Activated naive CD8-positive, alpha-beta T cell (primary cell): ENCODE measurements around the gene CCDC66.
"Not testable (repeated sequence)": the region's sequence is repeated elsewhere in the genome, so short reads cannot be mapped to it uniquely, and the experiment has no call there.

Experiments
- H3K27ac Mint-ChIP-seq: one replicate; pipeline ENCODE4 v1.8.0; 2021; ENCODE audit warnings: mixed read lengths
- H3K27me3 Mint-ChIP-seq: one replicate; pipeline ENCODE4 v1.8.0; 2021; ENCODE audit warnings: mixed read lengths
- H3K36me3 Mint-ChIP-seq: one replicate; pipeline ENCODE4 v1.8.0; 2021; ENCODE audit warnings: mixed read lengths
- H3K4me1 Mint-ChIP-seq: one replicate; pipeline ENCODE4 v1.8.0; 2021; ENCODE audit warnings: low read depth, mixed read lengths
- H3K4me3 Mint-ChIP-seq: one replicate; pipeline ENCODE4 v1.8.0; 2021; ENCODE audit warnings: mild to moderate bottlenecking, mixed read lengths
- H3K9me3 Mint-ChIP-seq: one replicate; pipeline ENCODE4 v1.8.0; 2021; ENCODE audit warnings: low read depth, mixed read lengths

The CCDC66 gene

DNA sequence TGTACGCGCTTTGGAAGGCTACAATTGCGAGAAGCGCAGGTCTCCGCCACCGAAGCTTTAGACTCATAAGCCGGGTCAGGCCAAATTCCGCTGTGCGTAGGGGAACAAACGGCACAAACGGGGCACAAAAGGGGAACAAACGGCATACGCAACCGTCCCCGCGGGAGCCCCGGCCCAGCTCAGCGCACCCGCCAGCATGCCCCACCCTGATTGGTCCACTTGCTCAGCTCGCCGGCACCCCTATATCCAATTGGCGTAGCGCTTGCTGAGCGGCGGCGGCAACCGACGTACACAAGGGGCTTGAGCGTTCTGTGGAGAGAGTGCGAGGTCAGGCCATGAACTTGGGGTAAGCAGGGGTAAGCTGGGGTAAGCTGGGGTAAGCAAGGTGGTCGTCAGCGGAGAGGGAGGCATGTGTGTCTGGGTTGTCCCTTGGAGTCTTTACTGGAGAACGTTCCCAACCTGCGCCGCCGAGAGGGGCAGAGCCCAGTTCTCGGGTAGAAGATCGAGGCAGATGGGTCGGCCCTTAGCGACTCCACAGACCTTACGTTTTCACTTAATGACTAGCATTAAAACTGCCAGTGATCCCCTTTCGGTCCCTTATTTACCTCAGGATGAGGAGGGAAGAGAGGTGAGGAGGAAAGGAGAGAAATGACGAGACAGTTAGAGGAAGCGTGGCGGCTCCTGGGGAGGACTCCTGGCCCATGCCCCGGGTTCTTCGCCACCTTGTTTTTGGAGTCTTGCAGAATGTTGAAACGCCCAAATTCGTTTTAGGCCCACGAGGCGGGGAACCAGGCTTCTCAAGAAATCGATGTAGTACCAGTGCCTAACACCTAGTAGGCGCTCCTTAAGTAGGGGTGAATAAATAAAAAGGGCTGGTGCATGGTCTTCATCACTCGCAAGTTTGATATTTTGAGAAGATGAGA, at the start of gene CCDC66:
TSS of gene CCDC66 (plus strand) at position 268 of the 923 bp plus-strand sequence. CDS start at position 336, 68 bp downstream.
- Mint-ChIP-seq H3K4me3 (peak within 1 kb of the TSS; percentile 98), H3K9me3 (peaks cover 4% of the 10 kb centered on the region), H3K27ac (peak within 1 kb of the TSS; percentile 99), H3K27me3 (no peaks in the 10 kb centered on the region), H3K4me1 (peaks cover 34% of the 10 kb centered on the region), H3K36me3 (peaks cover 8% of the 10 kb centered on the region)

DNA sequence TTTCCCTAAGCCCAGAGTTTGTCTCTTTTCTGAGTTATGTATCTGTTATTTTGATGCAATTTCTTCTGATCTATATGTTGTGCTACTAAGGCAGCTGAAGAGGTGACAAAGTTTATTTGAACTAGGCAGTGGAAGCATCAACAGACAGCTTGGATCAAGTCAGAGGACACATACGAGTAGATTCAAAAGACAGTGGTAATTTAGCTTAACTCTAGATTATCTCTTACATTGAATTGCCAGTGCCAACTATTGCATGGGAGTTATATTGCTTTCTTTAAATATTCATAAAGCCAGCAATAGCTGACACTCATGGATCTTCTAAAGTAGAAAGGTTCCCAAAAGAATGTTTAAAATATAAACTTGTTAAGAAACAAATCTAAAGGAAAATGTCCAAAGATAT, 37.3 kb upstream of the CCDC66 start:
- H3K27ac Mint-ChIP-seq: no peak overlapping the region
- H3K4me3 Mint-ChIP-seq: no peak overlapping the region
- no peaks in the 10 kb centered on the region for H3K9me3 Mint-ChIP-seq
- peaks cover 12% of the 10 kb centered on the region for H3K27me3 Mint-ChIP-seq
- no peaks in the 10 kb centered on the region for H3K4me1 Mint-ChIP-seq
- H3K36me3 Mint-ChIP-seq: no peaks in the 10 kb centered on the region

DNA sequence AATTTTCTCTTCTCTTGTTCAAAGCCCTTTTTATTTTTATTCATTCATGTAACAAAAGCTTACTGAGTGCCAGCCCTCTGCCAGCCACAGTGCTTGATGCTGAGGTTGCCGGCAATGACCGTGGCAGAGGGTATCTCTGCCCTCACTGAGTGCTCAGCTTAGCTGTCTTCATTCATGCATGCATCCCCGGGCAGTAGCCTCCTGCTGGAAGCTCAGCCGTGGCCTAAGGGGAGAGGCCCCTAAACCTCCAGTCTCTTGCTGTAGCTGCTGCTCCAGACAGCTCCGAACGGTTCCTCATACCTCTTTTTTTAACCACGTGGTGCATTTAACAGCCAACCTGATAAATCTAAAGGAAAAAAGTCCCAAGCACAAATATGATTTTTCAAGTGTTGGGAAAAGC, 34.6 kb upstream of the CCDC66 start:
- peaks cover 8% of the 10 kb centered on the region for H3K27me3 Mint-ChIP-seq

GRCh38 chr3:56525291-56525690, 31.7 kb upstream of the CCDC66 start:
- Mint-ChIP-seq H3K4me1 (no peaks in the 10 kb centered on the region), H3K9me3 (no peaks in the 10 kb centered on the region), H3K4me3 (no peak overlapping the region), H3K27me3 (peaks cover 6% of the 10 kb centered on the region), H3K27ac (no peak overlapping the region), H3K36me3 (no peaks in the 10 kb centered on the region)

More for the DNA sequence above, 34.6 kb upstream of the CCDC66 start:
- Mint-ChIP-seq H3K27ac (no peak overlapping the region), H3K4me3 (no peak overlapping the region), H3K36me3 (no peaks in the 10 kb centered on the region), H3K4me1 (no peaks in the 10 kb centered on the region), H3K9me3 (no peaks in the 10 kb centered on the region)

- Mint-ChIP-seq H3K27me3 (no peaks in the 10 kb centered on the region), H3K27ac (no peak overlapping the region), H3K4me3 (no peak overlapping the region), H3K4me1 (no peaks in the 10 kb centered on the region), H3K9me3 (peaks cover 9% of the 10 kb centered on the region), H3K36me3 (peaks cover 5% of the 10 kb centered on the region)
Measured at GRCh38 chr3:56536735-56537134, 20.2 kb upstream of the CCDC66 start.

DNA sequence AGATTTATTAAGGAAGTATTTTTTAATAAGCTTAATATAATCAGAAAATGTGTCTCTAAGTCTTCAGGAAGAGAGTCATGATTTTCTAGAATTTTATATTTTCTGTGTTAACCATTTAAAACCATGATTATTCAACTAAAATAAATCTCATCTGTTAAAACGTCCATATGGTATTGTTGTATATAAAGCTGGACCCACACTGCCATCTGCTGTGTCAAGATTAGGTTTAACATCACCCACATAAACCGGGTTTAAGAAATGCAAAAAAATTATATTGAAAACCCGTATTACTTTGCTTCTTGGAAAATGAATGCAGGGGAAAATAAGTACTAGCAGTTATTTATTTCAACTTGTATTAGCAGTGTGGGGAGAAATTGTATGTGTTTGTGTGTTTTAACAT, 9.5 kb upstream of the CCDC66 start:
- Mint-ChIP-seq H3K4me1 (no peaks in the 10 kb centered on the region), H3K27me3 (peaks cover 5% of the 10 kb centered on the region), H3K36me3 (peaks cover 2% of the 10 kb centered on the region), H3K9me3 (peaks cover 7% of the 10 kb centered on the region), H3K4me3 (no peak overlapping the region), H3K27ac (no peak overlapping the region)

- H3K27ac Mint-ChIP-seq: peak overlapping the region; percentile 99
- H3K9me3 Mint-ChIP-seq: no peaks in the 10 kb centered on the region
- peak overlapping the region; percentile 98 for H3K4me3 Mint-ChIP-seq
- peaks cover 34% of the 10 kb centered on the region for H3K4me1 Mint-ChIP-seq
- peaks cover 8% of the 10 kb centered on the region for H3K36me3 Mint-ChIP-seq
- no peaks in the 10 kb centered on the region for H3K27me3 Mint-ChIP-seq
Measured at GRCh38 chr3:56557831-56558170, 826 bp downstream of the CCDC66 start.

DNA sequence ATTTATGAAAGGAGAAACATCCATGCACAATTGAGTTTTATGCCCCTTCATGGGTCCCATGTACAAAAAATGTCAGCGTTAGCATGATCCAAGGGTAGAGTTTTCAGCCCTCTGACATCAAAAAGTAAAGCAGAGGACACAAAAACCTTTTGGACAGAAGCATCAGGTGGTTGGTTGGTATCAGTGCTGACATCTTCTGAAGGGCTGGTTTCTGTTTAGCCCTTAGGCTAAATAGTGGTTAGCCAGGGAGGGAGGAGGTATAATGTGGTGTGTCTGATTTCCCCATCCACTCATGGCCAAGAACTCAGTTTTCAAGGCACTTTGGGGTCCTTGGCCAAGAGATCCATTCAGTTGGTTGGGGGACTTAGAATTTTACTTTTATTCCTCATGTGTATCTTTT, 16.5 kb downstream of the CCDC66 start:
- Mint-ChIP-seq H3K27me3 (no peaks in the 10 kb centered on the region), H3K9me3 (no peaks in the 10 kb centered on the region), H3K4me1 (peaks cover 29% of the 10 kb centered on the region), H3K27ac (no peak overlapping the region), H3K4me3 (no peak overlapping the region), H3K36me3 (peaks cover 39% of the 10 kb centered on the region)

- not testable (repeated sequence) for H3K4me3 Mint-ChIP-seq, H3K27ac Mint-ChIP-seq, H3K9me3 Mint-ChIP-seq, H3K27me3 Mint-ChIP-seq
- Mint-ChIP-seq H3K4me1 (peaks cover 30% of the 10 kb centered on the region), H3K36me3 (peaks cover 35% of the 10 kb centered on the region)
Measured at GRCh38 chr3:56581941-56582340, 25.0 kb downstream of the CCDC66 start.

- H3K4me3 Mint-ChIP-seq, H3K27ac Mint-ChIP-seq, H3K27me3 Mint-ChIP-seq, H3K9me3 Mint-ChIP-seq: not testable (repeated sequence)
- Mint-ChIP-seq H3K36me3 (peaks cover 23% of the 10 kb centered on the region), H3K4me1 (peaks cover 14% of the 10 kb centered on the region)
Measured at GRCh38 chr3:56584275-56584674, 27.3 kb downstream of the CCDC66 start.

GRCh38 chr3:56590814-56591213, 33.8 kb downstream of the CCDC66 start:
- H3K27ac Mint-ChIP-seq: peak overlapping the region; percentile 56
- H3K4me3 Mint-ChIP-seq: no peak overlapping the region
- no peaks in the 10 kb centered on the region for H3K27me3 Mint-ChIP-seq
- peaks cover 14% of the 10 kb centered on the region for H3K36me3 Mint-ChIP-seq
- H3K9me3 Mint-ChIP-seq: no peaks in the 10 kb centered on the region
- H3K4me1 Mint-ChIP-seq: peaks cover 48% of the 10 kb centered on the region

GRCh38 chr3:56591262-56591661, 34.3 kb downstream of the CCDC66 start:
- Mint-ChIP-seq H3K27me3 (no peaks in the 10 kb centered on the region), H3K9me3 (no peaks in the 10 kb centered on the region), H3K4me3 (no peak overlapping the region), H3K27ac (peak overlapping the region; percentile 56), H3K36me3 (peaks cover 16% of the 10 kb centered on the region), H3K4me1 (peaks cover 52% of the 10 kb centered on the region)

GRCh38 chr3:56593455-56594158, 36.6 kb downstream of the CCDC66 start:
- Mint-ChIP-seq H3K36me3 (peaks cover 27% of the 10 kb centered on the region), H3K4me1 (peaks cover 69% of the 10 kb centered on the region), H3K4me3 (peak overlapping the region; percentile 66), H3K9me3 (no peaks in the 10 kb centered on the region), H3K27ac (peak overlapping the region; percentile 77), H3K27me3 (no peaks in the 10 kb centered on the region)

DNA sequence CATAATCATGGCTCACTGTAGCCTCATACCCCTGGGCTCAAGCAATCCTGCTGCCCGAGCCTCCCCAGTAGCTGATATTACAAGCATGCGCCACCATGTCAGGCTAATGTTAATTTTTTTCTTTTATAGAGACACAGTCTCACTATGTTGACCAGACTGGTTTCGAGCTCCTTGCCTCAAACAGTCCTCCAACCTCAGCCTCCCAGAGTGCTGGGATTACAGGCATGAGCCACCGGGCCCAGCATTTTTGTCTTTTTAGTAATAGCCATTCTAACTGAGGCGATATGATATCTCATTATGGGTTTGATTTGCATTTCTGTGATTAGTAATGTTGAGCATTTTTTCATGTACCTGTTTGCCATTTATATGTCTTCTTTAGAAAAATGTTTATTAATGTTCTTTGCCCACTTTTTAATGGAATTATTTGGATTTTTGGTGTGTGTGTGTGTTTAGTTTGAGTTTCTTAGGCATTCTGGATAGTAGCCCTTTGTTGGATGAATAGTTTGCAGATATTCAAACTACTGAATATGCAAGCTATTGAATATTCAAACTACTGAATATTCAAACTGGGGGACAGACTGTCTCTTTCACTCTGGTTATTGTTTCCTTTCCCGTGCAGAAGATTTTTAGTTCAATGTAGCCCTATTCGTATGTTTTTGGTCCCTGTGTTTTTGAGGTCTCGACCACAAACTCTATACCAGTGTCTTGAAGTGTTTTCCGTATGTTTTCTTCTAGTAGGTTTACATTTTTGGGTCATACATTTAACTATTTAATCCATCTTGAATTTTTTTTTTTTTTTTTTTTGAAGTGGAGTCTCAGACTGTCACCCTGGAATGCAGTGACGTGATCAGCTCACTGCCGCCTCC, 39.2 kb downstream of the CCDC66 start:
- Mint-ChIP-seq H3K27me3 (no peaks in the 10 kb centered on the region), H3K27ac (peak overlapping the region; percentile 54), H3K4me3 (peak overlapping the region; percentile 24)

GRCh38 chr3:56608479-56608878, 51.5 kb downstream of the CCDC66 start:
- H3K27me3 Mint-ChIP-seq: not testable (repeated sequence)
- H3K9me3 Mint-ChIP-seq: peaks cover 10% of the 10 kb centered on the region
- H3K27ac Mint-ChIP-seq: peak overlapping the region; percentile 82
- peak overlapping the region; percentile 68 for H3K4me3 Mint-ChIP-seq
- H3K4me1 Mint-ChIP-seq: peaks cover 70% of the 10 kb centered on the region
- H3K36me3 Mint-ChIP-seq: peaks cover 67% of the 10 kb centered on the region

More for the DNA sequence above, 39.2 kb downstream of the CCDC66 start:
- Mint-ChIP-seq H3K9me3 (no peaks in the 10 kb centered on the region), H3K36me3 (peaks cover 39% of the 10 kb centered on the region), H3K4me1 (peaks cover 75% of the 10 kb centered on the region)
